ENCODE data around the gene TMIGD3.

DNA sequence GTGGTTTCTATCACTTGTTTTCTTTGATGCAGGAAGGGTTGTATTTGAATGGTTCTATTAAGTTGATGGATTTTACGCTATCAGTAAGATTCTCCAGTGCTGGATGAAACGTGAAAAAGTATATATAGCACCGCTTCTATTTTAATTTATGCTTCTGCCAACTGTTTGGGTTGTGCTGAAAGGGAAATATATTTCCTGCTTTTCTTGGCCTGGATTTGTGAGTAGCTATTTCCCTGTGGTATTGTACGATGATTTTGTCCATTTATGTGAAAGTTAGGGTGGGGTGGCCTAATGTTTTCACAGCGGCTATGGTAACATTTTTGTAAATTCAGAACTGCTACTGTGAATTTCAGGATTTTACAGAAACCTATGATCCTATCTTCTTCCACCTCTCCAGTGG lies 29.3 kb downstream of the TMIGD3 start:
- TF ChIP-seq HDGF (IDR thresholded peaks at IDR 0.05; ENCODE audit: borderline replicate concordance) (no peak), ELF4 (IDR thresholded peaks at IDR 0.05) (no peak), SUZ12 (IDR thresholded peaks at IDR 0.05) (no peak), BHLHE40 (IDR thresholded peaks at IDR 0.05; ENCODE audit: borderline replicate concordance) (no peak), ZNF384 (IDR thresholded peaks at IDR 0.05) (no peak), SP1 (IDR thresholded peaks at IDR 0.05) (no peak), FOXM1 (IDR thresholded peaks at IDR 0.05; ENCODE audit: borderline replicate concordance) (no peak), ARNT (IDR thresholded peaks at IDR 0.05) (no peak), FOXK2 (IDR thresholded peaks at IDR 0.05) (no peak), FOXA1 (IDR thresholded peaks at IDR 0.05) (no peak), L3MBTL2 (conservative IDR thresholded peaks at IDR 0.05) (no peak), NFRKB (IDR thresholded peaks at IDR 0.05) (no peak)
- TF ChIP-seq, protein P1, sequence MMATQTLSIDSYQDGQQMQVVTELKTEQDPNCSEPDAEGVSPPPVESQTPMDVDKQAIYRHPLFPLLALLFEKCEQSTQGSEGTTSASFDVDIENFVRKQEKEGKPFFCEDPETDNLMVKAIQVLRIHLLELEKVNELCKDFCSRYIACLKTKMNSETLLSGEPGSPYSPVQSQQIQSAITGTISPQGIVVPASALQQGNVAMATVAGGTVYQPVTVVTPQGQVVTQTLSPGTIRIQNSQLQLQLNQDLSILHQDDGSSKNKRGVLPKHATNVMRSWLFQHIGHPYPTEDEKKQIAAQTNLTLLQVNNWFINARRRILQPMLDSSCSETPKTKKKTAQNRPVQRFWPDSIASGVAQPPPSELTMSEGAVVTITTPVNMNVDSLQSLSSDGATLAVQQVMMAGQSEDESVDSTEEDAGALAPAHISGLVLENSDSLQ (IDR thresholded peaks at IDR 0.05): no peak
